Mesothelial cell of epicardium (in vitro differentiated cells): ENCODE results near the gene NHSL1. TPM values are rescaled to one million over a fixed set of nuclear protein-coding genes. Genes with fewer than 3 reads are reported as not detected.

Experiments
- DNase-seq, 2 experiments: peaks; one replicate each; pipeline ENCODE4 v3.0.0; 2021; ENCODE audit warnings: low spot score in 2 of 2; ENCODE audit not compliant: unreplicated experiment in 2 of 2
- H3K27ac Mint-ChIP-seq: 2 replicates; pipeline ENCODE4 v1.8.0; 2021; ENCODE audit warnings: mixed read lengths
- H3K27me3 Mint-ChIP-seq: 2 replicates; pipeline ENCODE4 v1.8.0; 2021; ENCODE audit warnings: low read depth, mixed read lengths
- H3K36me3 Mint-ChIP-seq: 2 replicates; pipeline ENCODE4 v1.8.0; 2021; ENCODE audit warnings: mixed read lengths
- H3K4me1 Mint-ChIP-seq: 2 replicates; pipeline ENCODE4 v1.8.0; 2021; ENCODE audit warnings: mixed read lengths
- H3K4me3 Mint-ChIP-seq: 2 replicates; pipeline ENCODE4 v1.8.0; 2021; ENCODE audit warnings: mild to moderate bottlenecking, moderate library complexity, mixed read lengths
- H3K9me3 Mint-ChIP-seq: 2 replicates; pipeline ENCODE4 v1.8.0; 2021; ENCODE audit warnings: mixed read lengths
- total RNA-seq: library from RNA; stranded (reverse); gene quantifications from 3 replicates; pipeline ENCODE4 v1.2.1, GENCODE V29; 2021
- TF ChIP-seq, protein P1 (sequence below): fragments of 200-600 bp; sonication (generic); IDR thresholded peaks from one replicate; pipeline ENCODE4 v1.5.0; 2021; ENCODE audit warnings: antibody characterized with exemption; ENCODE audit not compliant: unreplicated experiment

Gene NHSL1
- total RNA-seq, 1 donor from 2014 or later, result 68.0 TPM

DNA sequence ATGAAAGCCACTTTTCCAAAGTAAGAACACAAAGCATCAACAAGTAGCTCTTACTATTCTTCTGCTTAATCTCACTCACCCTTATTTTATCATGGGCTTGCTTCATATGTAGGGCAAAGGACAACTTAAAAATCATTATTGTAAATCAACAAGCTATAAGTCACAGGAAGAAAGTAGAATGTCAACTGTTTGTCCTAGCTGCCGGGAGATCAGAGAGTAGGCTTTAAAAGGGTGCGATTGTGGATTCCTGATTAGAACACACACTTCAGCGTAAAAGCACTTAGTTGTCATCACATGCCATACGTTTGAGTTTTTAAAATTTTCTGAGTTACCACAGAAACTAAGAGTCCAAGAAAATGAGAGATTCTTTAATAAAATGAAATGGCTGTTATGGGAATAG lies 44.4 kb upstream of the NHSL1 start:
- Mint-ChIP-seq H3K4me3 (peak overlapping the region; percentile 52), H3K4me1 (peaks cover 73% of the 10 kb centered on the region), H3K9me3 (no peaks in the 10 kb centered on the region), H3K27ac (peak overlapping the region; percentile 85), H3K27me3 (no peaks in the 10 kb centered on the region), H3K36me3 (no peaks in the 10 kb centered on the region)
- TF ChIP-seq, protein P1, sequence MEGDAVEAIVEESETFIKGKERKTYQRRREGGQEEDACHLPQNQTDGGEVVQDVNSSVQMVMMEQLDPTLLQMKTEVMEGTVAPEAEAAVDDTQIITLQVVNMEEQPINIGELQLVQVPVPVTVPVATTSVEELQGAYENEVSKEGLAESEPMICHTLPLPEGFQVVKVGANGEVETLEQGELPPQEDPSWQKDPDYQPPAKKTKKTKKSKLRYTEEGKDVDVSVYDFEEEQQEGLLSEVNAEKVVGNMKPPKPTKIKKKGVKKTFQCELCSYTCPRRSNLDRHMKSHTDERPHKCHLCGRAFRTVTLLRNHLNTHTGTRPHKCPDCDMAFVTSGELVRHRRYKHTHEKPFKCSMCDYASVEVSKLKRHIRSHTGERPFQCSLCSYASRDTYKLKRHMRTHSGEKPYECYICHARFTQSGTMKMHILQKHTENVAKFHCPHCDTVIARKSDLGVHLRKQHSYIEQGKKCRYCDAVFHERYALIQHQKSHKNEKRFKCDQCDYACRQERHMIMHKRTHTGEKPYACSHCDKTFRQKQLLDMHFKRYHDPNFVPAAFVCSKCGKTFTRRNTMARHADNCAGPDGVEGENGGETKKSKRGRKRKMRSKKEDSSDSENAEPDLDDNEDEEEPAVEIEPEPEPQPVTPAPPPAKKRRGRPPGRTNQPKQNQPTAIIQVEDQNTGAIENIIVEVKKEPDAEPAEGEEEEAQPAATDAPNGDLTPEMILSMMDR, result no peak
- DNase-seq, result no peak

DNA sequence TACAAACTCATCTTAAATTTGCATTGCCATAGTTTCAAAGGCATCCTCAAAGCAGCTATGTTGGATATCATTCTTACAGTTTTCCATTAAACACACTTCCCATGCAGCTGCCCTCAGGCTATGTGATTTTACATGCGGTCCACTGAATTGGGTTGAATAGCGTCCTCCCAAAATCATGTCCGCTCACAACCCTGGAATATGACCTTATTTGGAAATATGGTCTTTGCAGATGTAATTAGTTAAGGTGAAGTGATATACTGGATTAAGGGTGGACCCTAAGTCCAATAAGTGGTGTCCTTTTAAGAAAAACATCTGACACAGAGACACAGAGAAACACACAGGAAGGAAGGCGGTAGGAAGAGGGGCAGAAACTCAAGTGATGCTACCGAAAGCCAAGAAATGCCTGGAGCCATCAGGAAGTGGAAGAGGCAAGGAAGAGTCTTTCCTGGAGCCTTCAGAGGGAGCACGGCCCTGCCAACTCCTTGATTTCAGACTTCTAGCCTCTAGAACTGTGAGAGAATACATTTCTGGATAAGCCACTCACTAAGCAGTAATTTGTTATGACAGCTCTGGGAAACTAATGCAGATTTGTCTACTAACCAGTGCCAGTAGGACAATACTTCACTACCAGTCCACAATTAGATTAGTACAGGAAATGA lies 42.7 kb upstream of the NHSL1 start:
- TF ChIP-seq, protein P1, result no peak
- DNase-seq, result no peak
- H3K4me3 Mint-ChIP-seq, result no peak overlapping the region
- peak overlapping the region; percentile 32 for H3K27ac Mint-ChIP-seq
- H3K27me3 Mint-ChIP-seq, result no peaks in the 10 kb centered on the region
- peaks cover 82% of the 10 kb centered on the region for H3K4me1 Mint-ChIP-seq
- no peaks in the 10 kb centered on the region for H3K36me3 Mint-ChIP-seq
- no peaks in the 10 kb centered on the region for H3K9me3 Mint-ChIP-seq

DNA sequence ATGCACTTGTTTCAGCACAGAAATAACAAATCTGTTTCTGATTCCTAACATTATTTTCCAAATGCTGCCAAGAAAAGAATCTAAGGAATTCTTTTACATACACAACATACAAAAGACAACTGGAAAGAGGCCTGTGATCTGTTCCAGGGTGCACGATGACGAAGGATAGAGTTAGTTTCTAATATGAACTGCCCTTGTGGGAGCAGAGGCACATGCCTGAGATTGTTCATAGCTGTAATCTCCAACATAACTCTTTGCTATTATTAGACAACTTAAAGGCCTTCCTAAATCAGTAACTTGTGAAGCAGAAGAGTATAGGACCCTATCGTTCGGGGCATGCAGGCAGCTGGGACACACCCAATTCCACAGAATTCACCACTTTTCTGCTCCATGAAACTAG lies 41.2 kb upstream of the NHSL1 start:
- TF ChIP-seq, protein P1, result no peak
- Mint-ChIP-seq H3K27me3 (no peaks in the 10 kb centered on the region), H3K4me3 (peak overlapping the region; percentile 31), H3K9me3 (no peaks in the 10 kb centered on the region), H3K36me3 (no peaks in the 10 kb centered on the region), H3K27ac (peak overlapping the region; percentile 97), H3K4me1 (peaks cover 85% of the 10 kb centered on the region)
- no peak for DNase-seq

DNA sequence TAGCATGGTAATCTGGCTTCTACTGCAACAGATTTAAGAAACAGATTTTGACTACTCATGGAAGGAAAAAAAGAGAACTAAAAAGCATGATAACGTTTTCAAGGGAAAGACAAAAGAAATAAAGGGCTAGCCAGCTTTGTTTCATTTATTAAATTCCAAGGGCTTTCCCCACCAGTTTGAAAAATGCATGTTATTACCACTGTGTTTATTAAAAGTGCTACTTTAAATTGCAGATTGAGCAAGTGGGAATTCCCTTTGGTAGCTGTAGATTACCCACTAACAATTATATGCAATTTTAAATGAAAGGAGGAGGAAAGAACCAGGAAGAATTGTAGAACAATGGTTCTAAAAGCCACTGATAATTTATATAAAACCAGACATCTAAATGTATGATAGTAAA lies 40.6 kb upstream of the NHSL1 start:
- Mint-ChIP-seq H3K4me1 (peaks cover 82% of the 10 kb centered on the region), H3K36me3 (no peaks in the 10 kb centered on the region), H3K27ac (peak overlapping the region; percentile 97)

DNA sequence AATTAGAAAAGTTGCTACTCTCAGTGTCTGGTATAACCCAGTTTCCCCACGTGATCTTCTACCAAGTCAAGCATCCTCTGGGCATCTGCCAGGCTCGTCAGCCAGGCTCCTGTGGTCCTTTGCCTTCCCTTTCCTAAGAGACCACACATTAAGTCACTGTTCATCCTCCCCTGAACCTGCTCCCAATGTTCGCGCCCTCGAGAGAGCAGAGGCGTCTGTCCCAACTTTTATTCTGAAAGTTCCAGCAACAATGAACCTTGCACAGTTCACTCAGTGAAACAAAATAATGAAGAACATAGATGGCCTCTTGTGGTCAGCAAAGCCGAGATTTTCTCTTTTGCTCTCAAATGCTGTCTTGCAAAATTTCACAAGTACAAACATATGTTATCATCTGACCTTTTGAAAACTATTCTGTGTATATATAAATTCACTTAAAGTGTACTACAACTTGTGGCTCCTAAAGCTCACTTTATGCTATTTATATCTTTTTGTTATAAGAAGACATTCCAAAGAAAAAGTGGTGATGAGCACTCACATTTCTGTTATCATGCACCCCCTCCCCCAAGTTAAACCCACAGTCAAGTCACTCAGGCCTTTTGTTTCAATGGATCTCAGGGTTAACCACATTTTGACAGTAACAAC lies 39.2 kb upstream of the NHSL1 start:
- Mint-ChIP-seq H3K36me3 (peaks cover 7% of the 10 kb centered on the region), H3K4me1 (peaks cover 69% of the 10 kb centered on the region), H3K27ac (peak overlapping the region; percentile 68), H3K27me3 (no peaks in the 10 kb centered on the region), H3K4me3 (no peak overlapping the region), H3K9me3 (no peaks in the 10 kb centered on the region)
- TF ChIP-seq, protein P1, result no peak
- no peak for DNase-seq

More for the DNA sequence above, 40.6 kb upstream of the NHSL1 start:
- Mint-ChIP-seq H3K4me3 (no peak overlapping the region), H3K9me3 (no peaks in the 10 kb centered on the region), H3K27me3 (no peaks in the 10 kb centered on the region)
- no peak for DNase-seq
- TF ChIP-seq, protein P1, result no peak
